ENCODE results near the gene SDF4. TPM values are rescaled to one million over a fixed set of nuclear protein-coding genes. Genes with fewer than 3 reads are reported as not detected.
A peak's percentile ranks its signal among the peaks of the same experiment; 100 is the strongest.

SDF4 gene
- total RNA-seq, 1 experiment from 2014 or later, result 122 TPM

- POLR2A ChIA-PET, result interaction anchor here (1.0 kb wide), 2 partner anchors 8 to 14 kb away, joined by 3 to 5 read pairs; no protein-coding TSS in a partner anchor
- DNase-seq (ENCODE audit: unreplicated experiment), result no peak
- no peaks in the 10 kb centered on the region for H3K9me3 Mint-ChIP-seq (ENCODE audit: unreplicated experiment)
- TSS peak; percentile 82 for BruUV-seq (replicated peaks)
- no peaks in the 10 kb centered on the region for H3K27me3 Mint-ChIP-seq (ENCODE audit: insufficient read depth, unreplicated experiment)
- no peak for TF ChIP-seq CTCF (IDR thresholded peaks at IDR 0.05; ENCODE audit: unreplicated experiment)
- H3K36me3 Mint-ChIP-seq (ENCODE audit: insufficient read depth, unreplicated experiment), result peaks cover 27% of the 10 kb centered on the region
- H3K4me3 Mint-ChIP-seq (ENCODE audit: unreplicated experiment), result no peak overlapping the region
- no peak overlapping the region for H3K27ac Mint-ChIP-seq (ENCODE audit: low read depth, unreplicated experiment)
- CTCF ChIA-PET, result no interaction called here
- no peaks in the 10 kb centered on the region for H3K4me1 Mint-ChIP-seq (ENCODE audit: insufficient read depth, unreplicated experiment)
- intact Hi-C loops (cut with micrococcal nuclease), result no loop called here
Measured at GRCh38 chr1:1216770-1217620, 14.8 kb downstream of the SDF4 start.

- intact Hi-C loops (cut with micrococcal nuclease), result no loop called here
- ChIA-PET CTCF (interaction anchor here (0.6 to 1.4 kb wide), 2 partner anchors 94 to 98 kb away, joined by 4 to 5 read pairs; no protein-coding TSS in a partner anchor), POLR2A (interaction anchor here (0.6 kb wide), 1 partner anchor 237 kb away, joined by 3 read pairs; no protein-coding TSS in a partner anchor)
- no peaks in the 10 kb centered on the region for H3K9me3 Mint-ChIP-seq (ENCODE audit: unreplicated experiment)
- TF ChIP-seq CTCF (IDR thresholded peaks at IDR 0.05; ENCODE audit: unreplicated experiment), result no peak
- no peak overlapping the region for H3K4me3 Mint-ChIP-seq (ENCODE audit: unreplicated experiment)
- H3K36me3 Mint-ChIP-seq (ENCODE audit: insufficient read depth, unreplicated experiment), result peaks cover 18% of the 10 kb centered on the region
- H3K27ac Mint-ChIP-seq (ENCODE audit: low read depth, unreplicated experiment), result no peak overlapping the region
- H3K4me1 Mint-ChIP-seq (ENCODE audit: insufficient read depth, unreplicated experiment), result no peaks in the 10 kb centered on the region
- no peaks in the 10 kb centered on the region for H3K27me3 Mint-ChIP-seq (ENCODE audit: insufficient read depth, unreplicated experiment)
- BruUV-seq (replicated peaks), result no TSS peak
- DNase-seq (ENCODE audit: unreplicated experiment), result no peak
Measured at GRCh38 chr1:1215881-1216605, 15.8 kb downstream of the SDF4 start.

GRCh38 chr1:1215080-1215676 lies 16.6 kb downstream of the SDF4 start:
- H3K9me3 Mint-ChIP-seq (ENCODE audit: unreplicated experiment), result no peaks in the 10 kb centered on the region
- no TSS peak for BruUV-seq (replicated peaks)
- ChIA-PET CTCF (interaction anchor here (0.6 to 1.4 kb wide), 3 partner anchors 93 to 234 kb away, joined by 3 to 5 read pairs (median 4); no protein-coding TSS in a partner anchor), POLR2A (no interaction called here)
- no peaks in the 10 kb centered on the region for H3K27me3 Mint-ChIP-seq (ENCODE audit: insufficient read depth, unreplicated experiment)
- H3K4me3 Mint-ChIP-seq (ENCODE audit: unreplicated experiment), result no peak overlapping the region
- peaks cover 17% of the 10 kb centered on the region for H3K36me3 Mint-ChIP-seq (ENCODE audit: insufficient read depth, unreplicated experiment)
- H3K27ac Mint-ChIP-seq (ENCODE audit: low read depth, unreplicated experiment), result no peak overlapping the region
- no peak for TF ChIP-seq CTCF (IDR thresholded peaks at IDR 0.05; ENCODE audit: unreplicated experiment)
- no peaks in the 10 kb centered on the region for H3K4me1 Mint-ChIP-seq (ENCODE audit: insufficient read depth, unreplicated experiment)
- no peak for DNase-seq (ENCODE audit: unreplicated experiment)
- intact Hi-C loops (cut with micrococcal nuclease), result no loop called here

Data from MCF 10A (cell line).